Inflammatory macrophage (primary cell): ENCODE results near the gene FOXC1.

Source experiments
- DNase-seq, 2 donors: peaks; one replicate each; pipeline ENCODE4 v3.0.0-alpha.2; 2020 to 2022

Gene FOXC1

GRCh38 chr6:1612974-1613306 is 3.2 kb downstream of the FOXC1 start:
- DNase-seq = no peak

- no peak for DNase-seq
Observed at GRCh38 chr6:1613346-1613687, 3.6 kb downstream of the FOXC1 start.

GRCh38 chr6:1613688-1614447 is 4.2 kb downstream of the FOXC1 start:
- DNase-seq = no peak

GRCh38 chr6:1614448-1615150 is 4.9 kb downstream of the FOXC1 start:
- peak; percentile 29 to 54 for DNase-seq

GRCh38 chr6:1615151-1615852 is 5.6 kb downstream of the FOXC1 start:
- DNase-seq = no peak

GRCh38 chr6:1615853-1616420 is 6.2 kb downstream of the FOXC1 start:
- no peak for DNase-seq

GRCh38 chr6:1616701-1617463 is 7.2 kb downstream of the FOXC1 start:
- no peak for DNase-seq

GRCh38 chr6:1617466-1618310 is 8.0 kb downstream of the FOXC1 start:
- no peak for DNase-seq

GRCh38 chr6:1618311-1619097 is 8.8 kb downstream of the FOXC1 start:
- DNase-seq = no peak

- no peak for DNase-seq
Observed at GRCh38 chr6:1619098-1619672, 9.5 kb downstream of the FOXC1 start.

- DNase-seq = peak; percentile 47 to 67
Observed at GRCh38 chr6:1619673-1620503, 10.2 kb downstream of the FOXC1 start.

GRCh38 chr6:1620504-1621069 is 10.9 kb downstream of the FOXC1 start:
- no peak for DNase-seq

GRCh38 chr6:1621070-1621701 is 11.5 kb downstream of the FOXC1 start:
- DNase-seq = no peak

- no peak for DNase-seq
Observed at GRCh38 chr6:1622220-1622850, 12.6 kb downstream of the FOXC1 start.

GRCh38 chr6:1622851-1623768 is 13.4 kb downstream of the FOXC1 start:
- no peak for DNase-seq

GRCh38 chr6:1623769-1624057 is 14.0 kb downstream of the FOXC1 start:
- no peak for DNase-seq
